Activated naive CD4-positive, alpha-beta T cell (primary cell): ENCODE measurements around the gene PTPRN2.
"Not testable (repeated sequence)": the region's sequence is repeated elsewhere in the genome, so short reads cannot be mapped to it uniquely, and the experiment has no call there.

Experiments used
- DNase-seq, 4 experiments: peaks; one replicate each; lab custom pipeline; 2025; lab: John Stamatoyannopoulos, UW

The PTPRN2 gene

GRCh38 chr7:157927313-157927925, 660.2 kb downstream of the PTPRN2 start:
- DNase-seq, result no peak

GRCh38 chr7:157926521-157927150, 661.0 kb downstream of the PTPRN2 start:
- DNase-seq, result peak in 1 of 4 experiments; percentile 24

GRCh38 chr7:157926107-157926506, 661.5 kb downstream of the PTPRN2 start:
- DNase-seq, result no peak

- DNase-seq, result no peak
These were observed 662.2 kb downstream of the PTPRN2 start for GRCh38 chr7:157925383-157925875.

- no peak for DNase-seq
These were observed 663.6 kb downstream of the PTPRN2 start for GRCh38 chr7:157923903-157924630.

- no peak for DNase-seq
These were observed 665.0 kb downstream of the PTPRN2 start for GRCh38 chr7:157922576-157922975.

GRCh38 chr7:157918326-157919080, 669.1 kb downstream of the PTPRN2 start:
- no peak for DNase-seq

- no peak for DNase-seq
These were observed 670.5 kb downstream of the PTPRN2 start for GRCh38 chr7:157916946-157917640.

GRCh38 chr7:157910446-157910845, 677.2 kb downstream of the PTPRN2 start:
- DNase-seq, result no peak

GRCh38 chr7:157910045-157910444, 677.6 kb downstream of the PTPRN2 start:
- DNase-seq, result not testable (repeated sequence)

GRCh38 chr7:157909370-157909769, 678.3 kb downstream of the PTPRN2 start:
- no peak for DNase-seq

- DNase-seq, result no peak
These were observed 679.4 kb downstream of the PTPRN2 start for GRCh38 chr7:157908006-157908782.

- DNase-seq, result no peak
These were observed 680.5 kb downstream of the PTPRN2 start for GRCh38 chr7:157907091-157907490.

GRCh38 chr7:157906583-157906982, 681.0 kb downstream of the PTPRN2 start:
- DNase-seq, result no peak

GRCh38 chr7:157905651-157906461, 681.8 kb downstream of the PTPRN2 start:
- DNase-seq, result no peak

GRCh38 chr7:157904866-157905570, 682.6 kb downstream of the PTPRN2 start:
- DNase-seq, result no peak

GRCh38 chr7:157904211-157904865, 683.3 kb downstream of the PTPRN2 start:
- no peak for DNase-seq

GRCh38 chr7:157903710-157904109, 683.9 kb downstream of the PTPRN2 start:
- no peak for DNase-seq

GRCh38 chr7:157903296-157903695, 684.3 kb downstream of the PTPRN2 start:
- no peak for DNase-seq
